Tibial artery (tissue), 4 donors: ENCODE data around the gene UGCG.
"Not testable (repeated sequence)": the region's sequence is repeated elsewhere in the genome, so short reads cannot be mapped to it uniquely, and the experiment has no call there.

Source experiments
- DNase-seq, 2 donors: peaks; one replicate each; pipeline ENCODE4 v3.0.0-alpha.2; 2019
- H3K27ac ChIP-seq, 2 donors: fragments of 200-600 bp; sonication (generic) in 1 of 2; 1 replicate in 1 of 2; 2 replicates in 1 of 2; pipeline ENCODE4 v1.5.1; 2018 to 2019; ENCODE audit warnings: mild to moderate bottlenecking in 1 of 2
- H3K27me3 ChIP-seq, 2 donors: fragments of 200-600 bp; sonication (generic) in 1 of 2; one replicate each; pipeline versions ENCODE4 v1.5.1 to v1.6.0; 2016 to 2019
- H3K36me3 ChIP-seq, 3 donors: fragments of 200-600 bp; sonication (generic) in 2 of 3; one replicate each; pipeline ENCODE4 v1.5.1; 2016 to 2019; ENCODE audit warnings: mild to moderate bottlenecking in 2 of 3
- H3K4me1 ChIP-seq, 4 donors: fragments of 200-600 bp; sonication (generic) in 2 of 4; 1 replicate in 3 of 4; 2 replicates in 1 of 4; pipeline ENCODE4 v1.5.1; 2016 to 2019
- H3K4me3 ChIP-seq, 2 donors: fragments of 200-600 bp; sonication (generic) in 1 of 2; 1 replicate in 1 of 2; 2 replicates in 1 of 2; pipeline ENCODE4 v1.5.1; 2018 to 2019; ENCODE audit warnings: mild to moderate bottlenecking in 2 of 2
- H3K9me3 ChIP-seq, 3 donors: fragments of 200-600 bp; sonication (generic) in 1 of 3; one replicate each; pipeline ENCODE4 v1.5.1; 2016 to 2019
- CTCF ChIP-seq, 2 experiments: fragments of 200-600 bp in 1 of 2; fragments of 450-650 bp in 1 of 2; IDR thresholded peaks; one replicate each; pipeline ENCODE4 v1.5.1; 2017 to 2019; ENCODE audit warnings: antibody characterized with exemption in 2 of 2, mild to moderate bottlenecking in 1 of 2, moderate library complexity in 1 of 2
- intact Hi-C: fragments of 100-400 bp; cut with DNase I; formaldehyde crosslinking; loops from one replicate; pipeline ENCODE4 v1.15.0; 2023; ENCODE audit warnings: low total_unique reads

The UGCG gene

GRCh38 chr9:111944241-111944866 is 47.7 kb downstream of the UGCG start:
- no peak for TF ChIP-seq CTCF (IDR thresholded peaks at IDR 0.05)
- no peak for DNase-seq
- H3K36me3 ChIP-seq, result no peaks in the 10 kb centered on the region
- intact Hi-C loops, result no loop called here
- H3K27ac ChIP-seq, result no peak overlapping the region
- no peaks in the 10 kb centered on the region for H3K4me1 ChIP-seq
- H3K4me3 ChIP-seq, result no peak overlapping the region
- H3K9me3 ChIP-seq, result no peaks in the 10 kb centered on the region
- H3K27me3 ChIP-seq, result no peaks in the 10 kb centered on the region

- no peak for TF ChIP-seq CTCF (IDR thresholded peaks at IDR 0.05)
- Histone ChIP-seq H3K27ac (no peak overlapping the region), H3K4me1 (no peaks in the 10 kb centered on the region), H3K36me3 (no peaks in the 10 kb centered on the region), H3K4me3 (no peak overlapping the region), H3K27me3 (no peaks in the 10 kb centered on the region), H3K9me3 (no peaks in the 10 kb centered on the region)
- no peak for DNase-seq
- intact Hi-C loops, result no loop called here
Measured at GRCh38 chr9:111945216-111945615, 48.6 kb downstream of the UGCG start.

GRCh38 chr9:111948109-111948508 is 51.5 kb downstream of the UGCG start:
- intact Hi-C loops, H3K4me1 ChIP-seq, H3K9me3 ChIP-seq, H3K27me3 ChIP-seq, H3K4me3 ChIP-seq, H3K27ac ChIP-seq, H3K36me3 ChIP-seq, DNase-seq: not testable (repeated sequence)

- Histone ChIP-seq H3K27me3 (no peaks in the 10 kb centered on the region), H3K9me3 (no peaks in the 10 kb centered on the region), H3K4me1 (no peaks in the 10 kb centered on the region), H3K36me3 (no peaks in the 10 kb centered on the region), H3K4me3 (no peak overlapping the region), H3K27ac (no peak overlapping the region)
- no peak for DNase-seq
- TF ChIP-seq CTCF (IDR thresholded peaks at IDR 0.05), result no peak
- intact Hi-C loops, result no loop called here
Measured at GRCh38 chr9:111948951-111949350, 52.3 kb downstream of the UGCG start.

- no peak for TF ChIP-seq CTCF (IDR thresholded peaks at IDR 0.05)
- intact Hi-C loops, result loop anchor here (10.0 kb wide), 1 partner anchor 1825 kb away; no protein-coding TSS in a partner anchor
- no peak overlapping the region for H3K4me3 ChIP-seq
- no peaks in the 10 kb centered on the region for H3K27me3 ChIP-seq
- H3K27ac ChIP-seq, result no peak overlapping the region
- H3K9me3 ChIP-seq, result no peaks in the 10 kb centered on the region
- H3K4me1 ChIP-seq, result no peaks in the 10 kb centered on the region
- H3K36me3 ChIP-seq, result no peaks in the 10 kb centered on the region
- no peak for DNase-seq
Measured at GRCh38 chr9:111949919-111950318, 53.3 kb downstream of the UGCG start.

- Histone ChIP-seq H3K27me3 (no peaks in the 10 kb centered on the region), H3K4me1 (peaks cover 0 to 2% (median 0%) of the 10 kb centered on the region in 4 donors), H3K4me3 (no peak overlapping the region), H3K27ac (no peak overlapping the region), H3K9me3 (no peaks in the 10 kb centered on the region), H3K36me3 (no peaks in the 10 kb centered on the region)
- DNase-seq, result no peak
- intact Hi-C loops, result loop anchor here (10.0 kb wide), 1 partner anchor 1828 kb away; no protein-coding TSS in a partner anchor
- no peak for TF ChIP-seq CTCF (IDR thresholded peaks at IDR 0.05)
Measured at GRCh38 chr9:111952559-111952958, 55.9 kb downstream of the UGCG start.
